ENCODE data around the gene MPV17L2.
A peak's percentile ranks its signal among the peaks of the same experiment; 100 is the strongest.

MPV17L2 gene

GRCh38 chr19:18161636-18162002, 31.4 kb upstream of the MPV17L2 start:
- TF ChIP-seq CTCF (conservative IDR thresholded peaks at IDR 0.05) (peak; percentile 83), ZFX (IDR thresholded peaks at IDR 0.05) (no peak)
- peak overlapping the region; percentile 90; the same call in 1 of the 2 replicates for H3K27ac ChIP-seq

GRCh38 chr19:18164072-18164471, 28.9 kb upstream of the MPV17L2 start:
- TF ChIP-seq ZFX (IDR thresholded peaks at IDR 0.05) = no peak
- TF ChIP-seq CTCF (conservative IDR thresholded peaks at IDR 0.05) = no peak
- no peak overlapping the region for H3K27ac ChIP-seq

- no peak overlapping the region for H3K27ac ChIP-seq
- no peak for TF ChIP-seq CTCF (conservative IDR thresholded peaks at IDR 0.05)
- no peak for TF ChIP-seq ZFX (IDR thresholded peaks at IDR 0.05)
Observed at GRCh38 chr19:18165794-18166544, 27.0 kb upstream of the MPV17L2 start.

- no peak overlapping the region for H3K27ac ChIP-seq
- no peak for TF ChIP-seq ZFX (IDR thresholded peaks at IDR 0.05)
- TF ChIP-seq CTCF (conservative IDR thresholded peaks at IDR 0.05) = no peak
Observed at GRCh38 chr19:18167011-18167410, 26.0 kb upstream of the MPV17L2 start.

- H3K27ac ChIP-seq = no peak overlapping the region
- peak; percentile 86 for TF ChIP-seq CTCF (conservative IDR thresholded peaks at IDR 0.05)
- no peak for TF ChIP-seq ZFX (IDR thresholded peaks at IDR 0.05)
Observed at GRCh38 chr19:18167975-18168645, 24.9 kb upstream of the MPV17L2 start.

- no peak for TF ChIP-seq ZFX (IDR thresholded peaks at IDR 0.05)
- TF ChIP-seq CTCF (conservative IDR thresholded peaks at IDR 0.05) = no peak
- no peak overlapping the region for H3K27ac ChIP-seq
Observed at GRCh38 chr19:18168673-18169381, 24.2 kb upstream of the MPV17L2 start.

Measured in C4-2B (cell line).